Transverse colon (tissue), 4 donors: ENCODE measurements around the gene CASK.

Experiments
- POLR2AphosphoS5 ChIP-seq, 3 donors: sonication (generic); formaldehyde crosslinking; IDR thresholded peaks; one replicate each; pipeline ENCODE4 v1.6.1; 2016; ENCODE audit warnings: antibody characterized with exemption in 3 of 3
- TF ChIP-seq, protein P1 (sequence below), 5 experiments: fragments of 200-600 bp in 3 of 5; fragments of 450-650 bp in 2 of 5; sonication (generic) in 3 of 5; IDR thresholded peaks; 1 replicate in 2 of 5; 2 replicates in 3 of 5; pipeline ENCODE4 v1.5.1; 2016 to 2017; ENCODE audit warnings: antibody characterized with exemption in 5 of 5, inconsistent platforms in 3 of 5, mild to moderate bottlenecking in 2 of 5, moderate library complexity in 1 of 5

DNA sequence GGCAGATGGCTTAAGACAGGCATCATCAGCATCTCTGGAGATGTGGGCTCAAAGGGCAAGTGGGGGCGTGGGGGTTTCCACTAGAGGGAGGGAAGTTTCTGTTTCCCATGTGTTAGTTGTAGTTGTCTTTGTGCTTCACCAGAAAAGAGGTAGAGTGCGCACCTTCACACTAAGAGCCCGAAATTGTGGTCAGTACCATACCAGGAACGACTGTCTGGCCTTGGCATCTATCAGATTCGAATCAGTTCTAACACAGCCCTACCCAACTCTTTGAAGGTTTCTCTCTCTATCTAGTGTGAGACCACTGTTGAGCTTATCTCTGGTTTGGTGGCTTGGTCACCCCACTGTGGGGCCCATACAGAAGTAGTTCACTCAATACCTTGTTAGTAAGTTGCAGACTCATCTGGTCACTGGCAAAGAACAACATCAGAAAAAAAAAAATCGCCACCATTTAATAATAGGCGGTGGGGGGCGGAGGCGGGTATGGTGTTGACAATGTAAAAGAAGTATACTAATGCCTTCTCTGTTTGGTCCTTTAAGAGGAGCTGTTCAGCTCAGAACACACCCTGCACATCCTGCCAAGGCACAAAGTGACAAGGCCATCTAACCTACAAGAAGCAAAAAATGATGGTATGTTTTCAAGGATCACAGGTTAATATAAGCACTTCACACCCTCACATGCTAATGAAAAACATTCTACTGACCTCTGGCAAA is 405.1 kb downstream of the CASK start:
- TF ChIP-seq, protein P1, sequence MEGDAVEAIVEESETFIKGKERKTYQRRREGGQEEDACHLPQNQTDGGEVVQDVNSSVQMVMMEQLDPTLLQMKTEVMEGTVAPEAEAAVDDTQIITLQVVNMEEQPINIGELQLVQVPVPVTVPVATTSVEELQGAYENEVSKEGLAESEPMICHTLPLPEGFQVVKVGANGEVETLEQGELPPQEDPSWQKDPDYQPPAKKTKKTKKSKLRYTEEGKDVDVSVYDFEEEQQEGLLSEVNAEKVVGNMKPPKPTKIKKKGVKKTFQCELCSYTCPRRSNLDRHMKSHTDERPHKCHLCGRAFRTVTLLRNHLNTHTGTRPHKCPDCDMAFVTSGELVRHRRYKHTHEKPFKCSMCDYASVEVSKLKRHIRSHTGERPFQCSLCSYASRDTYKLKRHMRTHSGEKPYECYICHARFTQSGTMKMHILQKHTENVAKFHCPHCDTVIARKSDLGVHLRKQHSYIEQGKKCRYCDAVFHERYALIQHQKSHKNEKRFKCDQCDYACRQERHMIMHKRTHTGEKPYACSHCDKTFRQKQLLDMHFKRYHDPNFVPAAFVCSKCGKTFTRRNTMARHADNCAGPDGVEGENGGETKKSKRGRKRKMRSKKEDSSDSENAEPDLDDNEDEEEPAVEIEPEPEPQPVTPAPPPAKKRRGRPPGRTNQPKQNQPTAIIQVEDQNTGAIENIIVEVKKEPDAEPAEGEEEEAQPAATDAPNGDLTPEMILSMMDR (IDR thresholded peaks at IDR 0.05): no peak
- TF ChIP-seq POLR2AphosphoS5 (IDR thresholded peaks at IDR 0.05): no peak
